Calu3 (cell line): Measurements from ENCODE around the gene MTERF4. TPM values are rescaled to one million over a fixed set of nuclear protein-coding genes. Genes with fewer than 3 reads are reported as not detected.

Source experiments
- BruUV-seq: library from RNA; stranded (reverse); fragments of 400-500 nt; replicated peaks from 2 replicates; lab custom pipeline; 2021; lab: Mats Ljungman, UMichigan
- CTCF ChIA-PET: fragments of 300-600 bp; sonication (Branson Sonifier 250); formaldehyde crosslinking; loops from one replicate; lab custom pipeline; 2022; ENCODE audit warnings: antibody characterized with exemption; lab: Charles Lee
- DNase-seq: peaks from one replicate; pipeline ENCODE4 v3.0.0; 2022
- H3K27ac Mint-ChIP-seq: one replicate; pipeline ENCODE4 v1.8.0; 2022; ENCODE audit warnings: mixed read lengths; ENCODE audit not compliant: unreplicated experiment
- H3K27me3 Mint-ChIP-seq: one replicate; pipeline ENCODE4 v1.8.0; 2022; ENCODE audit warnings: mixed read lengths; ENCODE audit not compliant: unreplicated experiment
- H3K36me3 Mint-ChIP-seq: one replicate; pipeline ENCODE4 v1.8.0; 2022; ENCODE audit warnings: mild to moderate bottlenecking, moderate library complexity, mixed read lengths; ENCODE audit not compliant: insufficient read depth, unreplicated experiment
- H3K4me1 Mint-ChIP-seq: one replicate; pipeline ENCODE4 v1.8.0; 2022; ENCODE audit warnings: mild to moderate bottlenecking, low read depth, mixed read lengths; ENCODE audit not compliant: unreplicated experiment
- H3K4me3 Mint-ChIP-seq: one replicate; pipeline ENCODE4 v1.8.0; 2022; ENCODE audit warnings: mild to moderate bottlenecking, low read depth, moderate library complexity, mixed read lengths; ENCODE audit not compliant: unreplicated experiment
- H3K9me3 Mint-ChIP-seq: one replicate; pipeline ENCODE4 v1.8.0; 2022; ENCODE audit warnings: low read depth, mixed read lengths; ENCODE audit not compliant: unreplicated experiment
- intact Hi-C: fragments of 100-400 bp; cut with micrococcal nuclease; formaldehyde crosslinking; loops from one replicate; pipeline ENCODE4 v1.10.0; 2022; ENCODE audit not compliant: unreplicated experiment
- total RNA-seq: library from RNA; stranded (reverse); gene quantifications from 2 replicates; pipeline ENCODE4 v1.2.3, GENCODE V29; 2022
- TF ChIP-seq, protein P1 (sequence below): fragments of 200-600 bp; IDR thresholded peaks from one replicate; pipeline ENCODE4 v1.8.0; 2022; ENCODE audit warnings: antibody characterized with exemption; ENCODE audit not compliant: unreplicated experiment

MTERF4 gene
- total RNA-seq, 1 experiment from 2014 or later = 33.6 TPM

DNA sequence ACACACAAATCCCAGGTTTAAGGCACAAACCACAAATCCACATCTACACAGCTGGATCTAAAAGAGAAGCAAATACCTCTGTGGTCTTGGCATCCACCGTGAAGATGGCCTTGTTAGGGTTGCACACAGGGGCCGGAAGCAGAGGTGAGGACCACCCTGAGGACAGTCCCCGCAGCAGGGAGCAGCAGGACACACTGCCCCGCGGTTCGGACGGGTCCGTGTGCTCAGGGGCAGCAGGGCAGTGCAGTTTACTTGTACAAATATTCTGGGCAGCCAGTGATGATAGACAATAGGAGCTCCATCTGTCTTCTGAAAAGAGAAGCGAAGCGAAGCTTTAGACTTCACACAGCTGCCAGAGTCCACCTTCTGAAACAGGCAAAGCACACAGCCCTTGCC lies 38.4 kb upstream of the MTERF4 start:
- CTCF ChIA-PET = no interaction called here
- H3K36me3 Mint-ChIP-seq = no peaks in the 10 kb centered on the region
- intact Hi-C loops = no loop called here
- no peaks in the 10 kb centered on the region for H3K27me3 Mint-ChIP-seq
- no peaks in the 10 kb centered on the region for H3K9me3 Mint-ChIP-seq
- no peak for DNase-seq
- H3K4me3 Mint-ChIP-seq = no peak overlapping the region
- H3K27ac Mint-ChIP-seq = no peak overlapping the region
- TF ChIP-seq, protein P1, sequence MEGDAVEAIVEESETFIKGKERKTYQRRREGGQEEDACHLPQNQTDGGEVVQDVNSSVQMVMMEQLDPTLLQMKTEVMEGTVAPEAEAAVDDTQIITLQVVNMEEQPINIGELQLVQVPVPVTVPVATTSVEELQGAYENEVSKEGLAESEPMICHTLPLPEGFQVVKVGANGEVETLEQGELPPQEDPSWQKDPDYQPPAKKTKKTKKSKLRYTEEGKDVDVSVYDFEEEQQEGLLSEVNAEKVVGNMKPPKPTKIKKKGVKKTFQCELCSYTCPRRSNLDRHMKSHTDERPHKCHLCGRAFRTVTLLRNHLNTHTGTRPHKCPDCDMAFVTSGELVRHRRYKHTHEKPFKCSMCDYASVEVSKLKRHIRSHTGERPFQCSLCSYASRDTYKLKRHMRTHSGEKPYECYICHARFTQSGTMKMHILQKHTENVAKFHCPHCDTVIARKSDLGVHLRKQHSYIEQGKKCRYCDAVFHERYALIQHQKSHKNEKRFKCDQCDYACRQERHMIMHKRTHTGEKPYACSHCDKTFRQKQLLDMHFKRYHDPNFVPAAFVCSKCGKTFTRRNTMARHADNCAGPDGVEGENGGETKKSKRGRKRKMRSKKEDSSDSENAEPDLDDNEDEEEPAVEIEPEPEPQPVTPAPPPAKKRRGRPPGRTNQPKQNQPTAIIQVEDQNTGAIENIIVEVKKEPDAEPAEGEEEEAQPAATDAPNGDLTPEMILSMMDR = no peak
- H3K4me1 Mint-ChIP-seq = no peaks in the 10 kb centered on the region
- BruUV-seq = no TSS peak

DNA sequence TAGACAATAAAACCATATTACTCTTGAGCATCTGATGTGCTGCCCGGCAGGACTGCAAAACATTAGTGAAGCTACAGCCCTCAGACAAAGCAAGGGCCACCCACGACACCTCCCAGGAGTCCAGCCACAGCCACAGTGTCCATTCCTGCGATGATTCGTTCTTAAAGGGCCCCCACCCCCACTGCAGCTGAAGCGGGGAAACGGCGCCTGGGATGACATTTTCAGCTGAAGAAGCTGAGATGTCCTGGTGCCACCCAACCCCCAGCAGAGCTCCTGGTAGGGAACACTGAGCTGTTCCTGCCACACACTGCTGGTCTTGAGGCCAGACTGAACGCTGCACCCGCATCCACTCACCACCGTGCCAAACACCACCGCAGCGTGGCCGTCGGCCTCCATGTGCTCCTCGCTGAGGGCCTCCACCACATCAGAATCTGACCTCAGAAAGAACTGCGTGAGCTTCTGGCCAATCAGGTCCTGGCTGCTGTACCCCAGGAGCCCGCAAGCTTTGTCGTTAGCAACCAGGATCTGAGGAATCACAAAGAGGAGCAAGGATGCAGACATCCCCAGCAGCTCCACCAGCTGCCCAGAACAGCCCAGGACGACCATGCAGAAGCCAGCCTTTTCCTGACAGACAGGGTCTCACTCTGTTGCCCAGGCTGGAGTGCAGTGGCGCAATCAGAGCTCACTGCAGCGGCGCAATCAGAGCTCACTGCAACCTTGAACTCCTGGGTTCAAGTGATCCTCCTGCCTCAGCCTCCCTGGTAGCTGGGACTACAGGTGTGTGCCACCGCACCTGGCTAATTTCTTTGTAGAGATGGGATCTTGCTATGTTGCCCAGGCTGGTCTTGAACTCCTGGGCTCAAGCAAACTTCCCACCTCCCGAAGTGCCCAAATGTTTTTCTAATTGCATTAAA lies 37.7 kb upstream of the MTERF4 start:
- no TSS peak for BruUV-seq
- H3K4me1 Mint-ChIP-seq = no peaks in the 10 kb centered on the region
- CTCF ChIA-PET = no interaction called here
- H3K4me3 Mint-ChIP-seq = no peak overlapping the region
- no peaks in the 10 kb centered on the region for H3K36me3 Mint-ChIP-seq
- no peaks in the 10 kb centered on the region for H3K9me3 Mint-ChIP-seq
- TF ChIP-seq, protein P1 = no peak
- H3K27me3 Mint-ChIP-seq = no peaks in the 10 kb centered on the region
- intact Hi-C loops = no loop called here
- no peak for DNase-seq
- no peak overlapping the region for H3K27ac Mint-ChIP-seq

DNA sequence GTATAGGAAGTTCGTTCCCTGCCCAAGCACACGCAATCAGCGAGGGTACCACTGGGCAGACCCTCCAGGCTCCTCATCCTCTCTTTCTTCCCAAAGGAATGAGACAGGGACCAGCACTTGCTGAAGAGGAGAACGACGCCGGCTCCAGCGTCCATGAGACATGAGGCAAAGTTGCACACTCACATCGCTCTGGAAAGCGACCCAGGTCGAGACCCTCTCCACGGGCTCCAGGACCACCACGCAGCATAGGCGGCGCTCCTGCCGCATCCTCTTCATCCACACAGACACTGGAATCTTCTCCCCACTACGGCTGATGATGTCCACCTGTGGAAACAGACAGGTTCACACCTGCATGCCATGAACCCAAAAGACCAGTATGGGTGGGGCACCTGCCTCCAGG lies 36.4 kb upstream of the MTERF4 start:
- Mint-ChIP-seq H3K9me3 (no peaks in the 10 kb centered on the region), H3K27me3 (no peaks in the 10 kb centered on the region), H3K36me3 (no peaks in the 10 kb centered on the region), H3K4me3 (no peak overlapping the region), H3K27ac (no peak overlapping the region), H3K4me1 (no peaks in the 10 kb centered on the region)
- no TSS peak for BruUV-seq
- no peak for DNase-seq
- CTCF ChIA-PET = no interaction called here
- TF ChIP-seq, protein P1 = no peak
- intact Hi-C loops = no loop called here

DNA sequence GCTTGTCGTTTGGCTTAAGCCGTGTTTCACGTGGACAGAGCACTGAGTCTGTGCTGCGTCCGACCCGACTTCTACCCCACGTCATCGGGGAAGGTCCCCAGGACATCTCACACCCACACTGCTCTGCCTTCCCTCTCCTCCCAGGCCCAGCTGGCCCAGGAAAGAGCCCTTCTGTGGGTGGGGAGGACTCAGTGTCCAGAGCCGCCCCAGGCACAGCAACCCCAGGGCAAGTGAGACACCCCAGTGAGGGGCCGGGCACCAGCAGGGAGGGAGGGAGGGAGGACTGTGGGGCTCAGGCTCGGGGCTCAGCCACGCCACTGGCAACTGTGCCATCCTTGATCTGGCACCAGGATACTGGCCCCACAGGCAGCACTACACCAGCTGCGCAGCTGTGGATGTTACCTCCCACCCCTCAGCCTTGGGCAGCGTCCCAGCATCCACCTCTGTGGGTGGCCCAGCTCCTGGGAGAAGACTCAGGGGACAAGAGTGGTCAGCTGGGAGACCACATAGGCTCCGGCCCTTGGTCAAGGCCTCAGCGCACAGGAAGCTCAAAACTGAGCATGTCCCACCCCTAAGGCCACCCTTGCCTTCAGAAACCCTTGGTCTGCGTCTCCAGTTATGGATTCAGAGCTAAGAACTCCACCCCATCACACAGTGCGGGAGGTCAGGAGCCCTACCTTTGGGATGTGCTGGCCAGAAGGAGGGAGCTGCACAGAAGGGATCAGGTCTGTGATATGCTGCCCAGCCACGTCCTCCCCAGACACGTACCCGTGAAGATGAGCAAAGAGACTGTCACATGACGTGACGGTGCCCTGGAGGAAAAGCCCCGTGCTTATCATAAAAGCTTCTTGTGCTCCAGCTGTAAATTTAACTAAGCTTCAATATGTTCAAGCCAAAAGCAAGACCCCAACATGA lies 35.4 kb upstream of the MTERF4 start:
- CTCF ChIA-PET = no interaction called here
- H3K4me3 Mint-ChIP-seq = no peak overlapping the region
- TF ChIP-seq, protein P1 = no peak
- no TSS peak for BruUV-seq
- no peaks in the 10 kb centered on the region for H3K27me3 Mint-ChIP-seq
- no peaks in the 10 kb centered on the region for H3K36me3 Mint-ChIP-seq
- H3K9me3 Mint-ChIP-seq = no peaks in the 10 kb centered on the region
- no peak overlapping the region for H3K27ac Mint-ChIP-seq
- DNase-seq = no peak
- H3K4me1 Mint-ChIP-seq = no peaks in the 10 kb centered on the region
- intact Hi-C loops = no loop called here
